ENCODE measurements around the gene NBAS. TPM values are rescaled to one million over a fixed set of nuclear protein-coding genes. Genes with fewer than 3 reads are reported as not detected.

Gene NBAS
- total and polyA plus RNA-seq, 2 of the 13 experiments (the other 11 are each of a cell fraction or from before 2014, with no cell fraction given), result 33.6 to 58.7 TPM

GRCh38 chr2:15273452-15273851 lies 287.7 kb downstream of the NBAS start:
- peak; percentile 4 for FAIRE-seq
- H3K36me3 ChIP-seq (replicated peaks in 1 of 2; ENCODE audit: control insufficient read depth in 1 of 2, insufficient read depth in 2 of 2, low read length in 2 of 2), result peaks cover 3 to 29% of the 10 kb centered on the region in 2 experiments
- H3K27me3 ChIP-seq (ENCODE audit: control insufficient read depth in 1 of 2, insufficient read depth in 2 of 2, low read length in 2 of 2), result no peaks in the 10 kb centered on the region

More at GRCh38 chr2:15273452-15273851, 287.7 kb downstream of the NBAS start:
- BruUV-seq (replicated peaks), result no TSS peak
- H3K9me3 ChIP-seq (ENCODE audit: low read length), result no peaks in the 10 kb centered on the region
- no peaks in the 10 kb centered on the region for H4K20me1 ChIP-seq (ENCODE audit: insufficient read depth, low read length)
- intact Hi-C loops (cut with micrococcal nuclease; ENCODE audit: unreplicated experiment), result no loop called here
- POLR2A ChIA-PET, result no interaction called here
- no peak overlapping the region for H3K27ac ChIP-seq (ENCODE audit: extremely low read length, insufficient read depth, low read length)
- no peak for DNase-seq (ENCODE audit: low spot score)
- no peak overlapping the region for H3K9ac ChIP-seq (ENCODE audit: insufficient read depth, low read depth, low read length)
- H3K4me3 ChIP-seq (replicated peaks in 1 of 3; ENCODE audit: insufficient read depth in 1 of 3, low read depth in 2 of 3, low read length in 3 of 3), result no peak overlapping the region
- in situ Hi-C loops (cut with HindIII; ENCODE audit: extremely low pct_ligation_motif_present, low pct_unique_long_range_greater_than_20kb), result no loop called here
- H3K4me2 ChIP-seq (ENCODE audit: low read depth, low read length), result no peak overlapping the region
- H2AFZ ChIP-seq (ENCODE audit: low read length), result no peak overlapping the region
- TF ChIP-seq ZNF574 (CRISPR knock-in tag; IDR thresholded peaks at IDR 0.05) (no peak), ZNF552 (CRISPR knock-in tag; IDR thresholded peaks at IDR 0.05; ENCODE audit: borderline replicate concordance) (no peak), DBP (CRISPR knock-in tag; IDR thresholded peaks at IDR 0.05; ENCODE audit: not compliant biosample characterization) (no peak)
- peaks cover 6% of the 10 kb centered on the region for H3K4me1 ChIP-seq (ENCODE audit: insufficient read depth, low read length)
- CTCF ChIA-PET (ENCODE audit: low intra/inter-chr PET ratio, low total read pairs), result no interaction called here
- ATAC-seq, result no peak
- WGBS (ENCODE audit: low lambda C conversion rate), result 90% methylated on average over 1 of the region's 1 CpG
- H3K79me2 ChIP-seq (ENCODE audit: insufficient read depth, low read length), result no peaks in the 10 kb centered on the region

All from HepG2 (cell line).